HG02763 (cell line): ENCODE data around the gene RAB44.

ENCODE experiments used
- ATAC-seq: cut with Tn5 transposase; IDR thresholded peaks from one replicate; pipeline ENCODE4 v1.9.1; 2021; ENCODE audit warnings: mild to moderate bottlenecking, moderate library complexity; ENCODE audit not compliant: unreplicated experiment

The RAB44 gene

GRCh38 chr6:36730424-36731380 is 33.1 kb downstream of the RAB44 start:
- ATAC-seq = no peak

GRCh38 chr6:36731622-36732310 is 34.1 kb downstream of the RAB44 start:
- no peak for ATAC-seq

GRCh38 chr6:36733300-36733699 is 35.7 kb downstream of the RAB44 start:
- no peak for ATAC-seq

- no peak for ATAC-seq
Observed at GRCh38 chr6:36734486-36735060, 36.9 kb downstream of the RAB44 start.

- no peak for ATAC-seq
Observed at GRCh38 chr6:36735110-36736071, 37.8 kb downstream of the RAB44 start.

GRCh38 chr6:36737043-36737785 is 39.6 kb downstream of the RAB44 start:
- no peak for ATAC-seq

- ATAC-seq = no peak
Observed at GRCh38 chr6:36738108-36738507, 40.5 kb downstream of the RAB44 start.

GRCh38 chr6:36739947-36740817 is 42.6 kb downstream of the RAB44 start:
- no peak for ATAC-seq

GRCh38 chr6:36740818-36741179 is 43.2 kb downstream of the RAB44 start:
- no peak for ATAC-seq

GRCh38 chr6:36742146-36742545 is 44.5 kb downstream of the RAB44 start:
- ATAC-seq = no peak

GRCh38 chr6:36743032-36743431 is 45.4 kb downstream of the RAB44 start:
- ATAC-seq = no peak

GRCh38 chr6:36743538-36744303 is 46.1 kb downstream of the RAB44 start:
- no peak for ATAC-seq

- no peak for ATAC-seq
Observed at GRCh38 chr6:36744304-36744673, 46.7 kb downstream of the RAB44 start.

GRCh38 chr6:36745283-36745682 is 47.7 kb downstream of the RAB44 start:
- ATAC-seq = no peak

- no peak for ATAC-seq
Observed at GRCh38 chr6:36745836-36746235, 48.2 kb downstream of the RAB44 start.

GRCh38 chr6:36746251-36746650 is 48.6 kb downstream of the RAB44 start:
- ATAC-seq = no peak

GRCh38 chr6:36749829-36750489 is 52.3 kb downstream of the RAB44 start:
- ATAC-seq = no peak

- no peak for ATAC-seq
Observed at GRCh38 chr6:36751091-36751490, 53.5 kb downstream of the RAB44 start.
